ENCODE data around the gene MTFP1.

Gene MTFP1

GRCh38 chr22:30433773-30434172, 8.2 kb downstream of the MTFP1 start:
- no peak for TF ChIP-seq EZH2 (IDR thresholded peaks at IDR 0.05; ENCODE audit: borderline replicate concordance, low read length)
- TF ChIP-seq CTCF (IDR thresholded peaks at IDR 0.05; ENCODE audit: low read length), result no peak
- Histone ChIP-seq H3K27me3 (ENCODE audit: insufficient read depth, low read length) (no peaks in the 10 kb centered on the region), H3K9ac (ENCODE audit: low read length) (no peak overlapping the region)

GRCh38 chr22:30434843-30435242, 9.3 kb downstream of the MTFP1 start:
- H3K4me3 ChIP-seq (ENCODE audit: low read depth, low read length, poor library complexity, severe bottlenecking), result peak overlapping the region; percentile 56
- peak overlapping the region; percentile 65 for H3K4me2 ChIP-seq (ENCODE audit: low read length)
- no peak for TF ChIP-seq CTCF (IDR thresholded peaks at IDR 0.05; ENCODE audit: low read length)
- H3K9ac ChIP-seq (ENCODE audit: low read length), result no peak overlapping the region
- no peaks in the 10 kb centered on the region for H4K20me1 ChIP-seq (ENCODE audit: insufficient read depth, low read length)
- no peaks in the 10 kb centered on the region for H3K27me3 ChIP-seq (ENCODE audit: insufficient read depth, low read length)
- no peak overlapping the region for H3K27ac ChIP-seq (ENCODE audit: low read depth, low read length, poor library complexity, severe bottlenecking)
- no peaks in the 10 kb centered on the region for H3K9me2 ChIP-seq (ENCODE audit: low read depth, low read length)
- H2AFZ ChIP-seq (ENCODE audit: low read length), result no peak overlapping the region
- no peaks in the 10 kb centered on the region for H3K79me2 ChIP-seq (ENCODE audit: insufficient read depth, low read length)
- peaks cover 15% of the 10 kb centered on the region for H3K4me1 ChIP-seq (ENCODE audit: insufficient read depth, low read length, severe bottlenecking)
- H3F3A ChIP-seq (ENCODE audit: insufficient read depth, low read length), result no peaks in the 10 kb centered on the region
- H3K36me3 ChIP-seq (ENCODE audit: insufficient read depth, low read length), result no peaks in the 10 kb centered on the region; the same call in 1 of the 2 replicates
- 0 out of 2 replicates have a peak, but pooled peaks cover 2% of the 10 kb centered on the region for H3K9me3 ChIP-seq (ENCODE audit: low read length)

More at GRCh38 chr22:30433773-30434172, 8.2 kb downstream of the MTFP1 start:
- Histone ChIP-seq H3K4me2 (ENCODE audit: low read length) (no peak overlapping the region), H3K4me1 (ENCODE audit: insufficient read depth, low read length, severe bottlenecking) (peaks cover 15% of the 10 kb centered on the region), H3F3A (ENCODE audit: insufficient read depth, low read length) (no peaks in the 10 kb centered on the region), H3K9me3 (ENCODE audit: low read length) (0 out of 2 replicates have a peak, but pooled peaks cover 2% of the 10 kb centered on the region), H2AFZ (ENCODE audit: low read length) (no peak overlapping the region), H3K4me3 (ENCODE audit: low read depth, low read length, poor library complexity, severe bottlenecking) (no peak overlapping the region), H3K79me2 (ENCODE audit: insufficient read depth, low read length) (no peaks in the 10 kb centered on the region), H4K20me1 (ENCODE audit: insufficient read depth, low read length) (no peaks in the 10 kb centered on the region), H3K27ac (ENCODE audit: low read depth, low read length, poor library complexity, severe bottlenecking) (no peak overlapping the region), H3K9me2 (ENCODE audit: low read depth, low read length) (no peaks in the 10 kb centered on the region), H3K36me3 (ENCODE audit: insufficient read depth, low read length) (peaks cover 2% of the 10 kb centered on the region)

GRCh38 chr22:30435674-30436126, 10.1 kb downstream of the MTFP1 start:
- H3K9me2 ChIP-seq (ENCODE audit: low read depth, low read length), result no peaks in the 10 kb centered on the region
- peak overlapping the region; percentile 56 for H3K4me3 ChIP-seq (ENCODE audit: low read depth, low read length, poor library complexity, severe bottlenecking)
- TF ChIP-seq EZH2 (IDR thresholded peaks at IDR 0.05; ENCODE audit: borderline replicate concordance, low read length) (no peak), CTCF (IDR thresholded peaks at IDR 0.05; ENCODE audit: low read length) (peak; percentile 32)
- H3F3A ChIP-seq (ENCODE audit: insufficient read depth, low read length), result no peaks in the 10 kb centered on the region
- no peaks in the 10 kb centered on the region for H3K79me2 ChIP-seq (ENCODE audit: insufficient read depth, low read length)
- H3K27me3 ChIP-seq (ENCODE audit: insufficient read depth, low read length), result no peaks in the 10 kb centered on the region
- peaks cover 15% of the 10 kb centered on the region for H3K4me1 ChIP-seq (ENCODE audit: insufficient read depth, low read length, severe bottlenecking)
- no peaks in the 10 kb centered on the region; the same call in 1 of the 2 replicates for H3K36me3 ChIP-seq (ENCODE audit: insufficient read depth, low read length)
- no peak overlapping the region for H3K27ac ChIP-seq (ENCODE audit: low read depth, low read length, poor library complexity, severe bottlenecking)
- H3K9ac ChIP-seq (ENCODE audit: low read length), result no peak overlapping the region; the same call in 1 of the 2 replicates
- H4K20me1 ChIP-seq (ENCODE audit: insufficient read depth, low read length), result no peaks in the 10 kb centered on the region
- peak overlapping the region; percentile 65 for H3K4me2 ChIP-seq (ENCODE audit: low read length)
- H3K9me3 ChIP-seq (ENCODE audit: low read length), result 0 out of 2 replicates have a peak, but pooled peaks cover 2% of the 10 kb centered on the region
- peak overlapping the region; percentile 90; the same call in 1 of the 2 replicates for H2AFZ ChIP-seq (ENCODE audit: low read length)

Data from OCI-LY1 (cell line).